Fibroblast of lung (primary cell): Measurements from ENCODE around the gene OR2L5. TPM values are rescaled to one million over a fixed set of nuclear protein-coding genes. Genes with fewer than 3 reads are reported as not detected.

Source experiments
- DNase-seq, 2 donors: peaks; one replicate each; pipeline versions ENCODE4 v3.0.0 to v3.0.0-alpha.2; 2010; ENCODE audit warnings: low read depth in 2 of 2
- H2AFZ ChIP-seq: 2 replicates; pipeline ENCODE4 v1.5.1; 2012; ENCODE audit warnings: low read length, control low read depth, inconsistent platforms
- H3K27ac ChIP-seq: 2 replicates; pipeline ENCODE4 v1.5.1; 2011; ENCODE audit warnings: low read length, control low read depth; ENCODE audit not compliant: insufficient read depth
- H3K27me3 ChIP-seq: 2 replicates; pipeline ENCODE4 v1.5.1; 2011; ENCODE audit warnings: mild to moderate bottlenecking, low read length; ENCODE audit not compliant: control insufficient read depth, insufficient read depth
- H3K36me3 ChIP-seq: 2 replicates; pipeline ENCODE4 v1.5.1; 2011; ENCODE audit warnings: low read length; ENCODE audit not compliant: control insufficient read depth, insufficient read depth
- H3K4me1 ChIP-seq: 2 replicates; pipeline ENCODE4 v1.5.1; 2011; ENCODE audit warnings: low read length; ENCODE audit not compliant: control insufficient read depth, insufficient read depth; ENCODE audit errors: extremely low read depth
- H3K4me2 ChIP-seq: 2 replicates; pipeline ENCODE4 v1.5.1; 2011; ENCODE audit warnings: low read length, control low read depth; ENCODE audit not compliant: insufficient read depth; ENCODE audit errors: extremely low read depth
- H3K4me3 ChIP-seq, 4 experiments: fragments of 200-600 bp in 1 of 4; sonication (generic) in 1 of 4; replicated peaks in 1 of 4; 2 replicates each; pipeline ENCODE4 v1.5.1; 2011 to 2016; ENCODE audit warnings: low read length in 4 of 4, low read depth in 3 of 4, mild to moderate bottlenecking in 3 of 4, control low read depth in 2 of 4, inconsistent platforms in 1 of 4, mixed read lengths in 1 of 4; ENCODE audit not compliant: insufficient read depth in 1 of 4; ENCODE audit errors: control extremely low read depth in 1 of 4
- H3K79me2 ChIP-seq: 2 replicates; pipeline ENCODE4 v1.5.1; 2012; ENCODE audit warnings: mild to moderate bottlenecking, low read length, inconsistent platforms; ENCODE audit not compliant: control insufficient read depth, insufficient read depth
- H3K9ac ChIP-seq: 2 replicates; pipeline ENCODE4 v1.5.1; 2011; ENCODE audit warnings: mild to moderate bottlenecking, low read length, control low read depth; ENCODE audit not compliant: insufficient read depth
- H3K9me3 ChIP-seq: 2 replicates; pipeline ENCODE4 v1.5.1; 2012; ENCODE audit warnings: low read depth, low read length; ENCODE audit not compliant: control insufficient read depth, insufficient read depth
- H4K20me1 ChIP-seq: 2 replicates; pipeline ENCODE4 v1.5.1; 2011; ENCODE audit warnings: low read length; ENCODE audit not compliant: control insufficient read depth, insufficient read depth; ENCODE audit errors: extremely low read depth
- EZH2 ChIP-seq: IDR thresholded peaks from 2 replicates; pipeline ENCODE4 v1.5.1; 2012; ENCODE audit warnings: low read length, control low read depth, mild to moderate bottlenecking; ENCODE audit errors: missing control alignments
- polyA plus RNA-seq, 2 donors: library from polyadenylated mRNA; depleted of rRNA in 1 of 2; stranded (reverse) in 1 of 2; unstranded in 1 of 2; fragments of >200 nt; gene quantifications; 2 replicates each; pipeline ENCODE4 v1.2.1, GENCODE V29; 2011 to 2012; ENCODE audit warnings: missing spikeins in 1 of 2
- total RNA-seq: library from RNA; depleted of rRNA; stranded (reverse); fragments of >200 nt; gene quantifications from 2 replicates; pipeline ENCODE4 v1.2.1, GENCODE V29; 2014
- TF ChIP-seq, protein P1 (sequence below), 2 donors: IDR thresholded peaks in 1 of 2; conservative IDR thresholded peaks in 1 of 2; 1 replicate in 1 of 2; 2 replicates in 1 of 2; pipeline ENCODE4 v1.5.1; 2011 to 2012; ENCODE audit warnings: low read length in 2 of 2, control low read depth in 1 of 2, inconsistent platforms in 1 of 2, low read depth in 1 of 2, mild to moderate bottlenecking in 1 of 2

The OR2L5 gene
- total and polyA plus RNA-seq, 2 donors (not counting 1 experiment from before 2014, with no cell fraction given): not detected

DNA sequence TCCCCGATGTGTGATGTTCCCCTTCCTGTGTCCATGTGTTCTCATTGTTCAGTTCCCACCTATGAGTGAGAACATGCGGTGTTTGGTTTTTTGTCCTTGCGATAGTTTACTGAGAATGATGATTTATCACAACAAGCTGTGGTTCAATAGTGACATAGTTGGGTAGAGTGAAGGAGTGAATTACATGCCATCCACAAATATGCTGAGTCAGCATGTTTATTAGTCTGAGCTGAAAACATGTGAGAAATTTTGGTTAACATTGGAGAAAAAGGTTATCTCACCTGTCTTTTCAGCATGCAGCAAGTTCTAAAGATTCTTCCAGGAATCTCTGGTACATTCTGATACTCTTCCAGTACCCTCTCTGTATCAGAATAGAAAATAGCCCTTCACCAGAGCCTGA is 52.1 kb downstream of the OR2L5 start:
- Histone ChIP-seq H3K27me3 (no peaks in the 10 kb centered on the region), H3K4me2 (no peak overlapping the region), H3K4me1 (no peaks in the 10 kb centered on the region), H3K4me3 (no peak overlapping the region), H3K9me3 (no peaks in the 10 kb centered on the region), H3K79me2 (no peaks in the 10 kb centered on the region), H3K9ac (no peak overlapping the region), H4K20me1 (no peaks in the 10 kb centered on the region), H3K27ac (no peak overlapping the region), H3K36me3 (no peaks in the 10 kb centered on the region), H2AFZ (no peak overlapping the region)
- no peak for DNase-seq
- TF ChIP-seq, protein P1, sequence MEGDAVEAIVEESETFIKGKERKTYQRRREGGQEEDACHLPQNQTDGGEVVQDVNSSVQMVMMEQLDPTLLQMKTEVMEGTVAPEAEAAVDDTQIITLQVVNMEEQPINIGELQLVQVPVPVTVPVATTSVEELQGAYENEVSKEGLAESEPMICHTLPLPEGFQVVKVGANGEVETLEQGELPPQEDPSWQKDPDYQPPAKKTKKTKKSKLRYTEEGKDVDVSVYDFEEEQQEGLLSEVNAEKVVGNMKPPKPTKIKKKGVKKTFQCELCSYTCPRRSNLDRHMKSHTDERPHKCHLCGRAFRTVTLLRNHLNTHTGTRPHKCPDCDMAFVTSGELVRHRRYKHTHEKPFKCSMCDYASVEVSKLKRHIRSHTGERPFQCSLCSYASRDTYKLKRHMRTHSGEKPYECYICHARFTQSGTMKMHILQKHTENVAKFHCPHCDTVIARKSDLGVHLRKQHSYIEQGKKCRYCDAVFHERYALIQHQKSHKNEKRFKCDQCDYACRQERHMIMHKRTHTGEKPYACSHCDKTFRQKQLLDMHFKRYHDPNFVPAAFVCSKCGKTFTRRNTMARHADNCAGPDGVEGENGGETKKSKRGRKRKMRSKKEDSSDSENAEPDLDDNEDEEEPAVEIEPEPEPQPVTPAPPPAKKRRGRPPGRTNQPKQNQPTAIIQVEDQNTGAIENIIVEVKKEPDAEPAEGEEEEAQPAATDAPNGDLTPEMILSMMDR (conservative IDR thresholded peaks at IDR 0.05 in 1 of 2, IDR thresholded peaks at IDR 0.05 in 1 of 2; ENCODE audit: low read depth in 1 of 2, low read length in 2 of 2): no peak
- TF ChIP-seq EZH2: no peak

Other genes with a start within 250 kb of the OR2L5 start
- gene OR14A16, start 189.5 kb upstream of the OR2L5 start, total RNA-seq: not detected in 2 replicates
- not detected in 2 replicates for gene OR14A16, start 189.5 kb upstream of the OR2L5 start, polyA plus RNA-seq
- gene OR11L1, start 171.8 kb upstream of the OR2L5 start, total RNA-seq: not detected in 2 replicates
- not detected in 2 replicates for gene OR11L1, start 171.8 kb upstream of the OR2L5 start, polyA plus RNA-seq
- gene TRIM58, start 156.5 kb upstream of the OR2L5 start, total RNA-seq: under 0.01 and 0.50 TPM in 2 replicates
- 0.47 and 3.5 TPM in 2 replicates for gene TRIM58, start 156.5 kb upstream of the OR2L5 start, polyA plus RNA-seq
- gene OR2W3, start 118.1 kb upstream of the OR2L5 start, total RNA-seq: not detected in 2 replicates
- 0.42 and 3.2 TPM in 2 replicates for gene OR2W3, start 118.1 kb upstream of the OR2L5 start, polyA plus RNA-seq
- gene OR2T8, start 93.4 kb upstream of the OR2L5 start, total RNA-seq: not detected in 2 replicates
- gene OR2T8, start 93.4 kb upstream of the OR2L5 start, polyA plus RNA-seq: 0.09 TPM in 1 of 2 replicates, not detected in the other
- gene OR2AJ1, start 88.8 kb upstream of the OR2L5 start, total RNA-seq: not detected in 2 replicates
- not detected in 2 replicates for gene OR2AJ1, start 88.8 kb upstream of the OR2L5 start, polyA plus RNA-seq
- 0.17 TPM in 1 of 2 replicates, not detected in the other for gene OR2L8, start 64.8 kb upstream of the OR2L5 start, total RNA-seq
- not detected in 2 replicates for gene OR2L8, start 64.8 kb upstream of the OR2L5 start, polyA plus RNA-seq
- gene OR2AK2, start 48.4 kb upstream of the OR2L5 start, total RNA-seq: not detected in 2 replicates
- gene OR2AK2, start 48.4 kb upstream of the OR2L5 start, polyA plus RNA-seq: not detected in 2 replicates
- gene OR2L2, start 16.4 kb downstream of the OR2L5 start, total RNA-seq: under 0.01 TPM in 1 of 2 replicates, not detected in the other
- gene OR2L2, start 16.4 kb downstream of the OR2L5 start, polyA plus RNA-seq: 0.03 TPM in 1 of 2 replicates, not detected in the other
- gene OR2L3, start 33.2 kb downstream of the OR2L5 start, total RNA-seq: under 0.01 TPM in 1 of 2 replicates, not detected in the other
- gene OR2L3, start 33.2 kb downstream of the OR2L5 start, polyA plus RNA-seq: not detected in 2 replicates
- not detected in 2 replicates for gene OR2L13, start 81.5 kb downstream of the OR2L5 start, total RNA-seq
- gene OR2L13, start 81.5 kb downstream of the OR2L5 start, polyA plus RNA-seq: 0.03 TPM in 1 of 2 replicates, not detected in the other
- not detected in 2 replicates for gene OR2M5, start 131.5 kb downstream of the OR2L5 start, total RNA-seq
- not detected in 2 replicates for gene OR2M5, start 131.5 kb downstream of the OR2L5 start, polyA plus RNA-seq
- gene OR2M2, start 161.2 kb downstream of the OR2L5 start, total RNA-seq: not detected in 2 replicates
- not detected in 2 replicates for gene OR2M2, start 161.2 kb downstream of the OR2L5 start, polyA plus RNA-seq
- under 0.01 TPM in 1 of 2 replicates, not detected in the other for gene OR2M3, start 183.6 kb downstream of the OR2L5 start, total RNA-seq
- gene OR2M3, start 183.6 kb downstream of the OR2L5 start, polyA plus RNA-seq: 0.02 TPM in 1 of 2 replicates, not detected in the other
- gene OR2M4, start 217.8 kb downstream of the OR2L5 start, total RNA-seq: under 0.01 TPM in 1 of 2 replicates, not detected in the other
- gene OR2M4, start 217.8 kb downstream of the OR2L5 start, polyA plus RNA-seq: 0.05 TPM in 1 of 2 replicates, not detected in the other